H54 (cell line): ENCODE data around the gene HORMAD2.

Experiments
- DNase-seq: peaks from one replicate; pipeline ENCODE4 v3.0.0; 2011; ENCODE audit warnings: low spot score, mixed read lengths; ENCODE audit not compliant: insufficient read length
- FAIRE-seq: peaks from 3 replicates; lab custom pipeline; 2011; peaks lifted over from hg19 to GRCh38; lab: Jason Lieb, UNC
- POLR2A ChIP-seq: IDR thresholded peaks from 2 replicates; pipeline ENCODE4 v1.6.1; 2011; ENCODE audit warnings: low read depth, mild to moderate bottlenecking, low read length

HORMAD2 gene

GRCh38 chr22:30140414-30140813 is 60.1 kb downstream of the HORMAD2 start:
- no peak for FAIRE-seq
- no peak for DNase-seq
- TF ChIP-seq POLR2A = no peak

GRCh38 chr22:30143265-30143664 is 63.0 kb downstream of the HORMAD2 start:
- DNase-seq (no peak), FAIRE-seq (no peak)

GRCh38 chr22:30144391-30144790 is 64.1 kb downstream of the HORMAD2 start:
- DNase-seq (no peak), FAIRE-seq (no peak)

More at GRCh38 chr22:30143265-30143664, 63.0 kb downstream of the HORMAD2 start:
- TF ChIP-seq POLR2A = no peak

GRCh38 chr22:30150212-30150611 is 69.9 kb downstream of the HORMAD2 start:
- DNase-seq = no peak
- TF ChIP-seq POLR2A = no peak
- no peak for FAIRE-seq

More at GRCh38 chr22:30144391-30144790, 64.1 kb downstream of the HORMAD2 start:
- no peak for TF ChIP-seq POLR2A

- TF ChIP-seq POLR2A = no peak
- FAIRE-seq = no peak
- DNase-seq = no peak
These were observed 78.0 kb downstream of the HORMAD2 start for GRCh38 chr22:30158277-30158676.

- FAIRE-seq (no peak), DNase-seq (no peak)
- TF ChIP-seq POLR2A = no peak
These were observed 78.7 kb downstream of the HORMAD2 start for GRCh38 chr22:30158744-30159500.

GRCh38 chr22:30159561-30160353 is 79.5 kb downstream of the HORMAD2 start:
- FAIRE-seq = peak; percentile 77

GRCh38 chr22:30161051-30161469 is 80.8 kb downstream of the HORMAD2 start:
- FAIRE-seq (no peak), DNase-seq (no peak)
- TF ChIP-seq POLR2A = no peak

More at GRCh38 chr22:30159561-30160353, 79.5 kb downstream of the HORMAD2 start:
- no peak for TF ChIP-seq POLR2A
- DNase-seq = peak; percentile 10

GRCh38 chr22:30167296-30167695 is 87.0 kb downstream of the HORMAD2 start:
- no peak for FAIRE-seq
- no peak for DNase-seq
- no peak for TF ChIP-seq POLR2A

GRCh38 chr22:30167734-30168133 is 87.5 kb downstream of the HORMAD2 start:
- FAIRE-seq (no peak), DNase-seq (no peak)
- TF ChIP-seq POLR2A = no peak

- DNase-seq (no peak), FAIRE-seq (no peak)
These were observed 88.7 kb downstream of the HORMAD2 start for GRCh38 chr22:30169002-30169401.

GRCh38 chr22:30170129-30170528 is 89.9 kb downstream of the HORMAD2 start:
- no peak for TF ChIP-seq POLR2A
- FAIRE-seq (no peak), DNase-seq (no peak)

More at GRCh38 chr22:30169002-30169401, 88.7 kb downstream of the HORMAD2 start:
- TF ChIP-seq POLR2A = no peak

- no peak for TF ChIP-seq POLR2A
- no peak for FAIRE-seq
These were observed 90.7 kb downstream of the HORMAD2 start for GRCh38 chr22:30171008-30171407.

GRCh38 chr22:30175690-30176288 is 95.5 kb downstream of the HORMAD2 start:
- TF ChIP-seq POLR2A = no peak
- no peak for DNase-seq
- FAIRE-seq = no peak

More at GRCh38 chr22:30171008-30171407, 90.7 kb downstream of the HORMAD2 start:
- no peak for DNase-seq

- DNase-seq (no peak), FAIRE-seq (no peak)
- no peak for TF ChIP-seq POLR2A
These were observed 96.2 kb downstream of the HORMAD2 start for GRCh38 chr22:30176431-30176830.
